Large intestine (tissue), 3 donors: Measurements from ENCODE around the gene SDSL. TPM values are rescaled to one million over a fixed set of nuclear protein-coding genes. Genes with fewer than 3 reads are reported as not detected.

Source experiments
- DNase-seq, 2 donors: peaks; one replicate each; pipeline versions ENCODE4 v3.0.0 to v3.0.0-alpha.2; 2013
- H3K27ac ChIP-seq: one replicate; pipeline ENCODE4 v1.5.1; 2013; ENCODE audit warnings: low read length
- H3K27me3 ChIP-seq: 2 replicates; pipeline ENCODE4 v1.6.1; 2013; ENCODE audit warnings: low read length; ENCODE audit not compliant: control insufficient read depth, insufficient read depth
- H3K36me3 ChIP-seq: 2 replicates; pipeline ENCODE4 v1.6.1; 2013; ENCODE audit warnings: low read length; ENCODE audit not compliant: control insufficient read depth, insufficient read depth
- H3K4me1 ChIP-seq: one replicate; pipeline ENCODE4 v1.6.1; 2013; ENCODE audit warnings: low read length; ENCODE audit not compliant: control insufficient read depth, insufficient read depth
- H3K4me3 ChIP-seq: one replicate; pipeline ENCODE4 v1.5.1; 2013; ENCODE audit warnings: low read length
- H3K9me3 ChIP-seq: one replicate; pipeline ENCODE4 v1.6.1; 2013; ENCODE audit warnings: mild to moderate bottlenecking, low read depth, low read length, moderate library complexity; ENCODE audit not compliant: control insufficient read depth
- WGBS: methylation state at CpG from one replicate; pipeline ENCODE4 v1.1.5; 2013; ENCODE audit warnings: low lambda C conversion rate; ENCODE audit not compliant: insufficient coverage; 5-methylcytosine and 5-hydroxymethylcytosine counted together
- polyA plus RNA-seq: library from polyadenylated mRNA; unstranded; fragments of 120-200 nt; gene quantifications from one replicate; pipeline ENCODE4 v1.2.1, GENCODE V29; 2013

SDSL gene
- polyA plus RNA-seq, 1 donor = 17.4 TPM

DNA sequence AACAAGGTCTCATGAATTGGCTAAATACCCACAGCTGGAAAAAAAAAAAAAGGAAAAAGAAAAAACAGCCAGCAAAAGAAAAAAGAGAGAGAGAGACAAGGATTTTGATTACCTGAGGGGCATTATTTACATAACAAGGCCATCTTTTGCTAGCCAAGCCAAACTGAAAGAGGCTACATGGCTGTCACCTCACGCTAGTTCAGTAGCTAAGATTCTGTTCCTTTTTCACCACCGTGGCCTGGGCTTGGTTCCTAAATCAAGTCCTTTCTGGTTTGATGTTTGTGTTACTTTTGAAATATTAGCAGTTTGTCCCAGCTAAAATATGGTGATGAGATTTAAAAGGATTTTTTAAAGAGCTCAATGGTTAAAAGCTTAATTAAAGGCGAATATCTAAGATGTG lies 16.5 kb upstream of the SDSL start:
- WGBS = no CpG with 5 or more reads among the region's 3 CpGs
- Histone ChIP-seq H3K36me3 (no peaks in the 10 kb centered on the region), H3K27me3 (no peaks in the 10 kb centered on the region), H3K9me3 (no peaks in the 10 kb centered on the region), H3K27ac (no peak overlapping the region), H3K4me3 (no peak overlapping the region), H3K4me1 (no peaks in the 10 kb centered on the region)
- DNase-seq = no peak

DNA sequence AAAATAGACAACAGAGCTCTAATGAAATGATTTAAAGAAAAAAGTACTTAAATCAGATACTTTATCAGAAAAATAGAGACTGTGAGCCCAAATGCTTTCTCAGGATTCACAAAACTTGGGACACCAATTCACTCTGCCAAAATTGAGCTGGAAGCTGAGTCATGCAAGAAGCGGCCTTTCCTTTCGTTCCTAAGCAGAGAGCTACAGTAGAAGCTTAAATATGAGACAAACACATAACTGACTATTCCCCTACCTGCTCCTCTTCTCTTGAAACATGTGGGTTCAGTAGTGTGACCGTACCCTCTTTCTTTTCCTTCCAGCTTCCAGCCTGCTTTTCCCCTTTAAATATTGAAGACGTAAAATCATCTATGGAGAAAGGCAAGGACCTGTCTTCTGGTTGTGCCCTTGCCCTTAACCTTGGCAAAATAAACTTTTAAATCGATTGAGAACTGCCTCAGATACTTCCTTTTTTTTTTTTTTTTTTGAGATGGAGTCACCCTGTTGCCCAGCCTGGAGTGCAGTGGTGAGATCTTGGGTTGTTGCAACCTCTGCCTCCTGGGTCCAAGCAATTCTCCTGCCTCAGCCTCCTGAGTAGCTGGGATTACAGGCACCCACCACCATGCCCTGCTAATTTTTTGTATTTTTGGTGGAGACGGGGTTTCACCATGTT lies 14.1 kb upstream of the SDSL start:
- Histone ChIP-seq H3K4me1 (no peaks in the 10 kb centered on the region), H3K27ac (no peak overlapping the region), H3K9me3 (no peaks in the 10 kb centered on the region), H3K4me3 (no peak overlapping the region), H3K36me3 (no peaks in the 10 kb centered on the region), H3K27me3 (no peaks in the 10 kb centered on the region)
- no peak for DNase-seq
- no CpG with 5 or more reads among the region's 6 CpGs for WGBS

DNA sequence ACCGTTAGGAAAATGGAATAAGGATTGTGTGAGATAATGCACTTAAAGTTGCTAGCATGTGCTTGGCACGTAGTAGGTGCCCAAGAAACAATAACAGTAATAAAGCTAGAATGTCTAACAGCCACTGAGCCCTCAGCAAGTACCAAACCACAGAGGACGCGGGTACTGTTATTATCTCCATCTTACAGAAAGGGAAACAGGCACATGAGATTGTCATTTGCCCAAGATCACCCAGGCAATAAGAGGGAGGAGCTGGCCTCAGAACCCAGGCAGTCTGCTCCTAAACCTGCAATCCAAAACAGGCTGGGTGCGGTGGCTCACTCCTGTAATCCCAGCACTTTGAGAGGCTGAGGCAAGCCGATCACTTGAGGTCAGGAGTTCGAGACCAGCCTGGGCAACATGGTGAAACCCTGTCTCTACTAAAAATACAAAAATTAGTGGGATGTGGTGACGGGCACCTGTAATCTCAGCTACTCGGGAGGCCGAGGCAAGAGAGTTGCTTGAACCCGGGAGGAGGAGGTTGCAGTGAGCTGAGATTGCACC lies 13.4 kb upstream of the SDSL start:
- H3K36me3 ChIP-seq = no peaks in the 10 kb centered on the region
- WGBS = 86% methylated on average over 2 of the region's 11 CpGs
- H3K4me1 ChIP-seq = no peaks in the 10 kb centered on the region
- no peaks in the 10 kb centered on the region for H3K9me3 ChIP-seq
- H3K27ac ChIP-seq = no peak overlapping the region
- no peak overlapping the region for H3K4me3 ChIP-seq
- H3K27me3 ChIP-seq = no peaks in the 10 kb centered on the region
- no peak for DNase-seq

DNA sequence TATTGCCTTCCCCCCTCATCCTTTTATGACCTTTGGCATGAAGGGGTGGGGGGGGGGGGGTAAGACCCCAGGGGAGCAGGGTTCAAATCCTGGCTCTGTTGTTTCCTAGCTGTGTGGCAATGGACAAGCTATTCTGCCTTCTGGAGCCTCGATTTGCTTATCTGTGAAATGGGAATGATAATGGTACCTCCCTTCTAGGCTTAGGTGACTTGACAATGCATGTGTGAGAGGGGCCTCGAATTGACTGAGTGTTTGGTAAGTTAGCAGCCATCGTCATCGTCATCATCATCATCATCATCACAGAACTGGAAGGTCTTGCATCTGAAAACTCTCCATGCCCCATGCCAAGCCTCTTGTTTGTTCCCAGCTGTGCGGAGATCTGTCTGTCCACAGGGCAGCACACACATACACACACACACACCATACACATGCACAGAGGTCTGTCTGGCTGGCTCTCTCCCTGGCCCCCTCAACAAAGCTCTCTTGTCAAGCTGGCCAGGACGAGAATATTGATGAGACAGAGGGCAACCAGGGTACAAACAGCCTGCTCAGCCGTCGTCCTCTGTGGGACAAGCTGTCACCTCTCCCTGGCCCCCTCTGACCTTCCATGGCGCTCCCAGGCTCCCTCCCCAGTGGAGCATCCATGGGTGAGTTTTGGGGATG lies 12.6 kb upstream of the SDSL start:
- WGBS = no CpG with 5 or more reads among the region's 9 CpGs
- no peaks in the 10 kb centered on the region for H3K27me3 ChIP-seq
- H3K4me3 ChIP-seq = no peak overlapping the region
- H3K27ac ChIP-seq = no peak overlapping the region
- no peaks in the 10 kb centered on the region for H3K9me3 ChIP-seq
- no peaks in the 10 kb centered on the region for H3K36me3 ChIP-seq
- H3K4me1 ChIP-seq = no peaks in the 10 kb centered on the region
- DNase-seq = no peak

DNA sequence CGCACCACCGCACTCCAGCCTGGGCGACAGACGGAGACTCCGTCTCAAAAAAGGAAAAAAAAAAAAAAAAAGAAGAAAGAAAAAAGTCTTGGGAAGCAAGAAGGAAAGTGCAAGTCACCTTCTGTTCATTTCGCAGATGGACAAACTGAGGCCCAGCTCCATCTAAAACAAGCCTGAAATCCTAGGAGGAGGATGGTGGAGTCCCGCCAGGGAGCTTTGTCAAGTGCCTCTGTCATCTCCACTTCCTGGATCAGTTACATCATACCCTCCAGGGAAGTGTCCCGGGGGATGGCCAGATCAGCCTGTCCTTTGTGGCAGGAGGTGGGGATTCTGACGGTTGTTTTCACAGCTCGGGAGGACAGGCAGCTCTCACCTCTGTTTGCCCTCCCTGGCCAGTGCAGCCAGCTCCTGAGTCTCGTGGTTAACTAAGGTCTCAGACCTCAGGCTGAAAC lies 8.7 kb upstream of the SDSL start:
- no CpG with 5 or more reads among the region's 11 CpGs for WGBS
- Histone ChIP-seq H3K4me3 (no peak overlapping the region), H3K36me3 (no peaks in the 10 kb centered on the region), H3K27me3 (no peaks in the 10 kb centered on the region), H3K9me3 (no peaks in the 10 kb centered on the region), H3K27ac (no peak overlapping the region), H3K4me1 (peaks cover 9% of the 10 kb centered on the region)
- DNase-seq = no peak

DNA sequence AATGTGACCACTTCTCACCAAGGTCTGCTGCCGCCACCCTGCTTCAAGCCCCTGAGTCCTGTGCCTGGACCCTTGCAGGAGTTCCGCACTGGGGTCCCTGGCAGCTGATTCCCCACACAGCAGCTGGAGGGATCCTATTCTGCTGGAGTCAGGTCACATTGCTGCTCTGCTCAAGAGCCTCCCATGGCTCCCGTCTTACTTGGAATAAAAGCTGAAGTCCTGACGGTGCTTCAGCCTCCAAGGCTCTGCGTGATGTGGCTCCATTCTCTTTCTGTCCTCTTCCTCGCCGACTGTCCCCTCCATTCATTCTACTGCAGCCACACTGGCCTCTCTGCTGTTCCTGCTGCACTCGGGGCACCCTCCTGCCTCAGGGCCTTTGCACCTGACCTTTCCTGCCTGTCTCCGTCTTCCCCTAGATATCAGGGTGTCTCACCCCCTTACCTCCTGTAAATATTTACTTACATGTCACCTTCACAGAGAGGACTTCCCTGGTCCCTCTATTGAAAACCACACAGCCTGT lies 7.6 kb upstream of the SDSL start:
- H3K27ac ChIP-seq = no peak overlapping the region
- no peaks in the 10 kb centered on the region for H3K9me3 ChIP-seq
- WGBS = 84% methylated on average over 5 of the region's 9 CpGs
- no peaks in the 10 kb centered on the region for H3K27me3 ChIP-seq
- no peaks in the 10 kb centered on the region for H3K36me3 ChIP-seq
- DNase-seq = no peak
- peaks cover 12% of the 10 kb centered on the region for H3K4me1 ChIP-seq
- no peak overlapping the region for H3K4me3 ChIP-seq

DNA sequence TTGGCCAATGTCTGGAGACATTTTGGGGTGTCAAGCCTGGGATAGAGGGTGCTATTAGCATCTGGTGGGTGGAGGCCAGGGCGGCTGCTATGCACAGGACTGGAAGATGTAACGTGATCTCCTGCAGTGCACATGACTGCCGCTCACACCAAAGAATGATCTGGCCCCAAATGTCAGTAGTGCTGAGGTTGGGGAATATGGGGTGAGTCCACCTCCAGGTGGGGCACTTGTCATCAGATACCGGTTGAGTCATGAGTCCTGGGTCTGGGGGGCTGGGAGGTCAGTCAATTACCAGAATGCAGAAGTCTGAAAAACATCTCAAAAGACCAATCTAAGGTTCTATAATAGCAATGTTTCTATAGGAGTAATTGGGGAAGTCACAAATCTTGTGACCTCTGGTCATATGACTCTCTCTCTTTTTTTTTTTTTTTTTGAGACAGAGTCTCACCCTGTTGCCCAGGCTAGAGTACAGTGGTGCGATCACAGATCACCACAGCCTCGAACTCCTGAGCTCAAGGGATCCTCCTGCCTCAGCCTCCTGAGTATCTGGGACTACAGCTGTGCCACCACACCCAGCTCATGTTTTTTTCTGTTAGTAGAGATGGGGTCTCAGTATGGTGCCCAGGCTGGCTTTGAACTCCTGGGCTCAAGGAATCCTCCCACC lies 6.0 kb upstream of the SDSL start:
- Histone ChIP-seq H3K4me3 (no peak overlapping the region), H3K27ac (no peak overlapping the region)

DNA sequence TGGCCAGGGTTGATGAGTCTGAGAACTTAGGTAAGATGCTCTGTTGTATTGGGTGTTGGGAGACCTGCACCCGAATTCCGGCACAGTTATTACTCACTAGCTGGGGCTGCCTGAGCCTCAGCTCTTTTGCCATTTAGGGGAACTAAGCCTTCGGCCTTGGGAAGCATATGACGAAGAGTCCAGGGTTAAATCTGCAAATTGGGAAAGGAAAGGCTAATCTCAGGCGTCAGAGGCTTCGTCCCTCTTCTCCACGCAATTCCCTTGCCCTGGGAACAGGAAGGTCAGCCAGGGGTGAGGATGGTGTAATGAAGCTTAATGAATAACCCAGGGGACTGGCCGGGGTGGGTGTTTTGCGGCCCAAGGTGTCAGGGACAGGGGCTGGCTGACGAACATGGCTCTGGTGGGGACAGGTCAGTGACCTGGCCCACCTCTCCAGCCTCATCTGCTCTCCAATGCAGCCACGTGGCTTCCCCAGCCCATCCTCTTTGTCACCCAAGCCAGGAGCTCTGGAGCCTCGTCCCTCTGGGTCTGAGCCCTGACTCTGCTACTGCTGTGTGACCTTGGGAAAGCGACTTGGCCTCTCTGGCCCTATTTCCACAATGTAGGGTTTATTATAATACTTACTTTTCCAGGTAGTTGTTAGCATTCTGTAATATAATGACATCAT lies 3.8 kb upstream of the SDSL start:
- H3K9me3 ChIP-seq = no peaks in the 10 kb centered on the region
- no peaks in the 10 kb centered on the region for H3K36me3 ChIP-seq
- peak; percentile 45 to 74 for DNase-seq
- H3K27ac ChIP-seq = peak overlapping the region; percentile 47
- no peak overlapping the region for H3K4me3 ChIP-seq
- no peaks in the 10 kb centered on the region for H3K27me3 ChIP-seq
- H3K4me1 ChIP-seq = peaks cover 32% of the 10 kb centered on the region
- WGBS = 20% methylated on average over 4 of the region's 13 CpGs

More for the DNA sequence above, 6.0 kb upstream of the SDSL start:
- H3K9me3 ChIP-seq = no peaks in the 10 kb centered on the region
- H3K27me3 ChIP-seq = no peaks in the 10 kb centered on the region
- peak in 1 of 2 donors; percentile 18 for DNase-seq
- H3K36me3 ChIP-seq = no peaks in the 10 kb centered on the region
- WGBS = no CpG with 5 or more reads among the region's 6 CpGs
- peaks cover 22% of the 10 kb centered on the region for H3K4me1 ChIP-seq

DNA sequence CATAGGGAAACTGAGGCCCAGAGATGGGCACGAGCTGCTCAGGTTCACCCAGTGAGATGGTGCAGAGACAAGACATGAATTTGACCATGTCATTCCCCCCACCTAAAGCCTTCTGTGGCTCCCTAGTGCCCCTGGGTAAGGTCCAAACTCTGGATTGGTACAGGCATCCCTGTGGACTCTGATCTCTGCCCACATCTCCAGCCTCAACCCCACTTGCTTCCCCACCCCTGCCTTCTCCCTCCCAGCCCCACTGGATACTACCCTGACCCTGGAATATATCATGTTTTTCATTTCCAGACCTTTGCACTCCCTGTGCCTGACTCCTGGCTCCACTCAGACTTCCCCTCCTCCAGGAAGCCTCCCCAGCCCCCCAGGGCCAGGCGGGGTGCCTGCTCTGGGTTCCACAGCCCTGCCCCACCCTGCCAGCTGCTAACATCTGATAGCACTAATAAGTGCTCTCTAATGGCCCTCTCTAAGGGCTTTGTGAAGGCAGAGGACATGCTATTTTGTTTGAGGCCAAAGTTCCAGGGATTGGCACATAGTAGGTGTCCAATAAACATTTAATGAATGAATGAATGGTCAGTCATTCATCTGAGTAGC lies 1.1 kb upstream of the SDSL start:
- no CpG with 5 or more reads among the region's 2 CpGs for WGBS
- peak; percentile 65 to 71 for DNase-seq
- no peaks in the 10 kb centered on the region for H3K36me3 ChIP-seq
- H3K27ac ChIP-seq = peak overlapping the region; percentile 20
- H3K27me3 ChIP-seq = no peaks in the 10 kb centered on the region
- H3K9me3 ChIP-seq = no peaks in the 10 kb centered on the region
- H3K4me3 ChIP-seq = no peak overlapping the region
- H3K4me1 ChIP-seq = peaks cover 32% of the 10 kb centered on the region
